Nephron progenitor cell (in vitro differentiated cells): Measurements from ENCODE around the gene NEURL1.
A peak's percentile ranks its signal among the peaks of the same experiment; 100 is the strongest.

ENCODE experiments used
- DNase-seq: peaks from one replicate; pipeline ENCODE4 v3.0.0; 2021
- H3K27ac Mint-ChIP-seq: 2 replicates; pipeline ENCODE4 v1.8.0; 2021; ENCODE audit warnings: mild to moderate bottlenecking, moderate library complexity, mixed read lengths
- H3K27me3 Mint-ChIP-seq: 2 replicates; pipeline ENCODE4 v1.8.0; 2021; ENCODE audit warnings: mild to moderate bottlenecking, low read depth, mixed read lengths; ENCODE audit not compliant: poor library complexity
- H3K36me3 Mint-ChIP-seq: 2 replicates; pipeline ENCODE4 v1.8.0; 2021; ENCODE audit warnings: low read depth, mixed read lengths
- H3K4me1 Mint-ChIP-seq: 2 replicates; pipeline ENCODE4 v1.8.0; 2021; ENCODE audit warnings: mixed read lengths
- H3K4me3 Mint-ChIP-seq: 2 replicates; pipeline ENCODE4 v1.8.0; 2021; ENCODE audit warnings: mild to moderate bottlenecking, moderate library complexity, mixed read lengths
- H3K9me3 Mint-ChIP-seq: 2 replicates; pipeline ENCODE4 v1.8.0; 2021; ENCODE audit warnings: mild to moderate bottlenecking, moderate library complexity, mixed read lengths
- TF ChIP-seq, protein P1 (sequence below): fragments of 200-600 bp; sonication (generic); IDR thresholded peaks from 2 replicates; pipeline ENCODE4 v1.5.0; 2021; ENCODE audit warnings: antibody characterized with exemption

NEURL1 gene, protein sequence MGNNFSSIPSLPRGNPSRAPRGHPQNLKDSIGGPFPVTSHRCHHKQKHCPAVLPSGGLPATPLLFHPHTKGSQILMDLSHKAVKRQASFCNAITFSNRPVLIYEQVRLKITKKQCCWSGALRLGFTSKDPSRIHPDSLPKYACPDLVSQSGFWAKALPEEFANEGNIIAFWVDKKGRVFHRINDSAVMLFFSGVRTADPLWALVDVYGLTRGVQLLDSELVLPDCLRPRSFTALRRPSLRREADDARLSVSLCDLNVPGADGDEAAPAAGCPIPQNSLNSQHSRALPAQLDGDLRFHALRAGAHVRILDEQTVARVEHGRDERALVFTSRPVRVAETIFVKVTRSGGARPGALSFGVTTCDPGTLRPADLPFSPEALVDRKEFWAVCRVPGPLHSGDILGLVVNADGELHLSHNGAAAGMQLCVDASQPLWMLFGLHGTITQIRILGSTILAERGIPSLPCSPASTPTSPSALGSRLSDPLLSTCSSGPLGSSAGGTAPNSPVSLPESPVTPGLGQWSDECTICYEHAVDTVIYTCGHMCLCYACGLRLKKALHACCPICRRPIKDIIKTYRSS

DNA sequence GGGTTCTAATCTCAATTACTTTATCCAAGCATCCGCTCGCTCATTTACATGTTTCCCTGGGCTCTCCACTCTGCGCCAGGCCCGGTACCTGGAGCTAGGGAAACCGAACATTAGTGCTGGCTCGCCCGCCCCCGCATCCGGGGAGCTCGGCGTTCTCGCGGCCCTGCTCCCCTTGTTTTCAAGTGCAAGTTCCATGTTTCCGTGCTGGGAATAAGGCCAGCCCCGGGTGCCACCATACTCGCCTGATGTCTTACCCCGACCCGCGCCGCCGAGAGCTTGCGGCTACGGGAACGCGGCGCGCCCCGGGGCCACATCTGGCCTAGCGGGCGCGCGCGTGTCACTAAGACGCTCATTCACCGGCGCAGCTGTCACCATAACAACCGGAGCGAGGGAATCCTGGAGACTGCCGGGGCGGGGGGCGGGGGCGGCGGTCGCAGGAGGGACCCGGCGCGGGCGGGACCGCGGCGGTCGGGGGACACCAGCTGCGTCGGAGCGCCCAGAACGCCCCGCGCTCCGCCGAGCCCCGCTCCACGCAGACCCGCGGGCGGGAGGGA, at the start of gene NEURL1:
Gene NEURL1 (plus strand): TSS at position 344 of the 554 bp plus-strand sequence. CDS start 683 bp downstream, outside the sequence.
- Mint-ChIP-seq H3K4me3 (peak within 1 kb of the TSS; percentile 80), H3K4me1 (peaks cover 46% of the 10 kb centered on the region), H3K27ac (no peak within 1 kb of the TSS), H3K9me3 (peaks cover 10% of the 10 kb centered on the region), H3K27me3 (peaks cover 70% of the 10 kb centered on the region), H3K36me3 (no peaks in the 10 kb centered on the region)
- TF ChIP-seq, protein P1, sequence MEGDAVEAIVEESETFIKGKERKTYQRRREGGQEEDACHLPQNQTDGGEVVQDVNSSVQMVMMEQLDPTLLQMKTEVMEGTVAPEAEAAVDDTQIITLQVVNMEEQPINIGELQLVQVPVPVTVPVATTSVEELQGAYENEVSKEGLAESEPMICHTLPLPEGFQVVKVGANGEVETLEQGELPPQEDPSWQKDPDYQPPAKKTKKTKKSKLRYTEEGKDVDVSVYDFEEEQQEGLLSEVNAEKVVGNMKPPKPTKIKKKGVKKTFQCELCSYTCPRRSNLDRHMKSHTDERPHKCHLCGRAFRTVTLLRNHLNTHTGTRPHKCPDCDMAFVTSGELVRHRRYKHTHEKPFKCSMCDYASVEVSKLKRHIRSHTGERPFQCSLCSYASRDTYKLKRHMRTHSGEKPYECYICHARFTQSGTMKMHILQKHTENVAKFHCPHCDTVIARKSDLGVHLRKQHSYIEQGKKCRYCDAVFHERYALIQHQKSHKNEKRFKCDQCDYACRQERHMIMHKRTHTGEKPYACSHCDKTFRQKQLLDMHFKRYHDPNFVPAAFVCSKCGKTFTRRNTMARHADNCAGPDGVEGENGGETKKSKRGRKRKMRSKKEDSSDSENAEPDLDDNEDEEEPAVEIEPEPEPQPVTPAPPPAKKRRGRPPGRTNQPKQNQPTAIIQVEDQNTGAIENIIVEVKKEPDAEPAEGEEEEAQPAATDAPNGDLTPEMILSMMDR, result no peak
- DNase-seq, result peak; percentile 68

- H3K4me3 Mint-ChIP-seq, result no peak overlapping the region
- DNase-seq, result no peak
- H3K36me3 Mint-ChIP-seq, result peaks cover 54% of the 10 kb centered on the region
- no peak overlapping the region for H3K27ac Mint-ChIP-seq
- H3K4me1 Mint-ChIP-seq, result peaks cover 2% of the 10 kb centered on the region
- TF ChIP-seq, protein P1, result no peak
- no peaks in the 10 kb centered on the region for H3K9me3 Mint-ChIP-seq
- H3K27me3 Mint-ChIP-seq, result peaks cover 2% of the 10 kb centered on the region
Measured at GRCh38 chr10:103444478-103444877, 49.0 kb upstream of the NEURL1 start.

DNA sequence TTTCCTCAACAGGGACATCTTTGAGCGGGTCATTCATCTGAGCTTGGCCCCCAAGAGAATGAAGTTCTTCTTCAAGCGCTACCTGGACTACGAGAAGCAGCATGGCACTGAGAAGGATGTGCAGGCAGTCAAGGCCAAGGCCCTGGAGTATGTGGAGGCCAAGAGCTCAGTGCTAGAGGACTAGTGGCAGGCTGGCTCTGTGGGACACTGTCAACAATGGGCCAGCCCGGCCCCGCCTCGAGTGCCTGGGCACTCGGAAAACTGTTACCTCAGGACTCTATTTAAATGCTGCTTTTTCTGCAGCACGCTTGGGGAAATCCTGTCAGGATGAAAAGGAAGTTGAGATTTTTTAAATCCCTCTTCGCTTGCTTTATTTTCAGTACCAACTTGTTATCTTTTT, 48.1 kb upstream of the NEURL1 start:
- H3K27me3 Mint-ChIP-seq, result peaks cover 5% of the 10 kb centered on the region
- H3K4me3 Mint-ChIP-seq, result no peak overlapping the region
- H3K4me1 Mint-ChIP-seq, result peaks cover 10% of the 10 kb centered on the region
- no peak for DNase-seq
- TF ChIP-seq, protein P1, result no peak
- H3K36me3 Mint-ChIP-seq, result peaks cover 47% of the 10 kb centered on the region
- no peaks in the 10 kb centered on the region for H3K9me3 Mint-ChIP-seq
- peak overlapping the region; percentile 76 for H3K27ac Mint-ChIP-seq

- TF ChIP-seq, protein P1, result no peak
- Mint-ChIP-seq H3K4me3 (no peak overlapping the region), H3K4me1 (peaks cover 16% of the 10 kb centered on the region), H3K27me3 (peaks cover 5% of the 10 kb centered on the region), H3K36me3 (peaks cover 43% of the 10 kb centered on the region), H3K27ac (peak overlapping the region; percentile 30), H3K9me3 (no peaks in the 10 kb centered on the region)
- no peak for DNase-seq
Measured at GRCh38 chr10:103445767-103446567, 47.5 kb upstream of the NEURL1 start.

DNA sequence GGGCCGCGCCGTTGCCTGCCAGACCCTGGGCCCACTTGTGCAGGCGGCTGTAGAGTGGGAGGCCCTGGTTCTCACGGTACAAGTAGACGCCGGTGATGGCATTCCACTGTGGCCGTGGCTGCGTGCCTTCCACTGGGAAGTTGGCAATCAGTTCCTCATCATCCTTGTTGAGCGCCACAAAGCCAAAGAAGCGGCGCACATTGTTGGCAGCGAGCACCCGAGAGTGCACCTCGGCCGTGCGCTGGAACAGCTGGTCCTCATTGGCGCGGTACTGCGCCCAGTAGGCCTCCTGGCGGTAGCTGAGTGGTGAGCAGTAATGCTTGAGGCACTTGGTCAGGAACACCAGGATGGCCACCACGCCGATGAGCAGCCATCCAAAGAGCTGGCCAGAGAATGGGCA, 46.3 kb upstream of the NEURL1 start:
- TF ChIP-seq, protein P1, result no peak
- Mint-ChIP-seq H3K36me3 (peaks cover 35% of the 10 kb centered on the region), H3K4me1 (peaks cover 26% of the 10 kb centered on the region), H3K9me3 (no peaks in the 10 kb centered on the region), H3K4me3 (no peak overlapping the region), H3K27me3 (peaks cover 5% of the 10 kb centered on the region), H3K27ac (peak overlapping the region; percentile 42)
- DNase-seq, result no peak
